Measurements from ENCODE around the gene DHX58.

- TF ChIP-seq CTCF (IDR thresholded peaks at IDR 0.05) (no peak), POLR2A (IDR thresholded peaks at IDR 0.05) (no peak)
Observed at GRCh38 chr17:42061646-42062487, 50.6 kb downstream of the DHX58 start.

Data from testis (tissue), 2 donors.